HCT116 (cell line): ENCODE results near the gene BEX3. TPM values are rescaled to one million over a fixed set of nuclear protein-coding genes. Genes with fewer than 3 reads are reported as not detected.

Experiments used
- ATAC-seq: fragments of 200-7000 bp; cut with Tn5 transposase; 2 replicates; pipeline ENCODE4 v1.9.1; 2020; ENCODE audit warnings: mild to moderate bottlenecking, moderate library complexity
- BruUV-seq: library from RNA; stranded (reverse); fragments of 400-500 nt; replicated peaks from 2 replicates; lab custom pipeline; 2021; lab: Mats Ljungman, UMichigan
- CTCF ChIA-PET: fragments of 300-600 bp; sonication (Branson Sonifier 250); formaldehyde crosslinking; loops from one replicate; lab custom pipeline; 2021; ENCODE audit warnings: antibody characterized with exemption; lab: Charles Lee
- POLR2A ChIA-PET: fragments of 300-600, 350-600 bp; sonication (Branson Sonifier 250); formaldehyde crosslinking; loops from one replicate; lab custom pipeline; 2021; ENCODE audit warnings: antibody characterized with exemption; lab: Charles Lee
- RAD21 ChIA-PET, 2 experiments: fragments of 300-600 bp; sonication (Branson Sonifier 250); formaldehyde crosslinking; loops; one replicate each; lab custom pipeline; 2023; ENCODE audit warnings: low total read pairs in 2 of 2; ENCODE audit not compliant: uncharacterized antibody in 2 of 2, unreplicated experiment in 2 of 2, low non-redundant PET in 1 of 2; lab: Charles Lee
- DNase-seq: peaks from one replicate; pipeline ENCODE4 v3.0.0-alpha.2; 2010; ENCODE audit warnings: low read depth, low spot score
- H2AFZ ChIP-seq: fragments of 200-600 bp; shearing (Covaris generic), sonication (generic); 2 replicates; pipeline ENCODE4 v1.6.1; 2017; ENCODE audit warnings: low read depth, mixed run types, mixed read lengths, antibody characterized with exemption, low read length; ENCODE audit not compliant: poor library complexity, severe bottlenecking
- H3K27ac ChIP-seq: 2 replicates; pipeline ENCODE4 v1.5.1; 2012; ENCODE audit warnings: low read depth, low read length
- H3K27me3 ChIP-seq: fragments of 200-600 bp; sonication (generic); 2 replicates; pipeline ENCODE4 v1.6.1; 2016; ENCODE audit warnings: mixed run types, low read length, mixed read lengths; ENCODE audit not compliant: insufficient read depth
- H3K36me3 ChIP-seq, 2 experiments: fragments of 200-500 bp in 1 of 2; fragments of 200-600 bp in 1 of 2; sonication (Bioruptor generic) in 1 of 2; sonication (generic) in 1 of 2; 2 replicates each; pipeline versions ENCODE4 v1.5.1 to v1.6.1; 2014 to 2016; ENCODE audit warnings: low read length in 2 of 2, inconsistent platforms in 1 of 2, mixed read lengths in 1 of 2, mixed run types in 1 of 2; ENCODE audit not compliant: insufficient read depth in 2 of 2, control insufficient read depth in 1 of 2
- H3K4me1 ChIP-seq, 2 experiments: fragments of 200-600 bp in 1 of 2; sonication (generic) in 1 of 2; 2 replicates each; pipeline versions ENCODE4 v1.5.1 to v1.6.1; 2012 to 2017; ENCODE audit warnings: low read length in 2 of 2, inconsistent platforms in 1 of 2, mild to moderate bottlenecking in 1 of 2, mixed read lengths in 1 of 2, mixed run types in 1 of 2, moderate library complexity in 1 of 2; ENCODE audit not compliant: insufficient read depth in 2 of 2, control insufficient read depth in 1 of 2
- H3K4me2 ChIP-seq: fragments of 200-600 bp; sonication (generic); 2 replicates; pipeline ENCODE4 v1.6.1; 2017; ENCODE audit warnings: mixed run types, low read length, mixed read lengths
- H3K4me3 ChIP-seq, 2 experiments: fragments of 200-600 bp in 1 of 2; sonication (generic) in 1 of 2; replicated peaks in 1 of 2; 2 replicates each; pipeline ENCODE4 v1.5.1; 2011 to 2016; ENCODE audit warnings: low read length in 2 of 2, control low read depth in 1 of 2, low read depth in 1 of 2, mild to moderate bottlenecking in 1 of 2, mixed read lengths in 1 of 2, mixed run types in 1 of 2
- H3K79me2 ChIP-seq: fragments of 200-600 bp; sonication (generic); 2 replicates; pipeline ENCODE4 v1.6.1; 2017; ENCODE audit warnings: mild to moderate bottlenecking, mixed run types, low read length, moderate library complexity, mixed read lengths; ENCODE audit not compliant: insufficient read depth
- H3K9ac ChIP-seq: fragments of 200-600 bp; sonication (generic); 2 replicates; pipeline ENCODE4 v1.6.1; 2016; ENCODE audit warnings: low read length, mixed read lengths
- H3K9me2 ChIP-seq: fragments of 200-600 bp; sonication (generic), shearing (Covaris generic); 2 replicates; pipeline ENCODE4 v1.6.1; 2017; ENCODE audit warnings: mixed run types, mild to moderate bottlenecking, moderate library complexity; ENCODE audit not compliant: insufficient read depth
- H3K9me3 ChIP-seq, 2 experiments: fragments of 200-500 bp in 1 of 2; fragments of 200-600 bp in 1 of 2; sonication (Bioruptor generic) in 1 of 2; sonication (generic) in 1 of 2; 2 replicates each; pipeline ENCODE4 v1.6.1; 2014 to 2017; ENCODE audit warnings: low read length in 2 of 2, mixed read lengths in 2 of 2, inconsistent platforms in 1 of 2, low read depth in 1 of 2, mild to moderate bottlenecking in 1 of 2, mixed run types in 1 of 2, moderate library complexity in 1 of 2; ENCODE audit not compliant: control insufficient read depth in 1 of 2, insufficient read depth in 1 of 2
- H4K20me1 ChIP-seq: fragments of 200-600 bp; sonication (generic), shearing (Covaris generic); 2 replicates; pipeline ENCODE4 v1.6.1; 2017; ENCODE audit warnings: mixed run types, mild to moderate bottlenecking, moderate library complexity; ENCODE audit not compliant: insufficient read depth
- CBX3 ChIP-seq: IDR thresholded peaks from 2 replicates; pipeline ENCODE4 v1.6.1; 2012; ENCODE audit warnings: low read depth
- CEBPB ChIP-seq: IDR thresholded peaks from 2 replicates; pipeline ENCODE4 v1.6.1; 2012; ENCODE audit warnings: low read depth
- EGR1 ChIP-seq: IDR thresholded peaks from 2 replicates; pipeline ENCODE4 v1.6.1; 2012; ENCODE audit warnings: low read depth
- FOSL1 ChIP-seq: IDR thresholded peaks from 2 replicates; pipeline ENCODE4 v1.6.1; 2012; ENCODE audit warnings: low read depth
- RAD21 ChIP-seq: IDR thresholded peaks from 2 replicates; pipeline ENCODE4 v1.6.1; 2012; ENCODE audit warnings: low read depth, mild to moderate bottlenecking
- SIN3A ChIP-seq: IDR thresholded peaks from 2 replicates; pipeline ENCODE4 v1.6.1; 2012; ENCODE audit warnings: low read depth
- intact Hi-C: fragments of 100-400 bp; cut with micrococcal nuclease; formaldehyde crosslinking; loops from 2 replicates; pipeline ENCODE4 v1.10.0; 2022
- total RNA-seq: library from RNA; stranded (reverse); gene quantifications from one replicate; pipeline ENCODE4 v1.2.1, GENCODE V29; 2021; ENCODE audit not compliant: unreplicated experiment
- TF ChIP-seq, protein P1 (sequence below): IDR thresholded peaks from 2 replicates; pipeline ENCODE4 v1.6.1; 2011; ENCODE audit warnings: mild to moderate bottlenecking, low read length, moderate library complexity; ENCODE audit not compliant: insufficient replicate concordance; ENCODE audit errors: extremely low read depth

BEX3 gene
- total RNA-seq, 1 experiment from 2014 or later: 86.2 TPM

DNA sequence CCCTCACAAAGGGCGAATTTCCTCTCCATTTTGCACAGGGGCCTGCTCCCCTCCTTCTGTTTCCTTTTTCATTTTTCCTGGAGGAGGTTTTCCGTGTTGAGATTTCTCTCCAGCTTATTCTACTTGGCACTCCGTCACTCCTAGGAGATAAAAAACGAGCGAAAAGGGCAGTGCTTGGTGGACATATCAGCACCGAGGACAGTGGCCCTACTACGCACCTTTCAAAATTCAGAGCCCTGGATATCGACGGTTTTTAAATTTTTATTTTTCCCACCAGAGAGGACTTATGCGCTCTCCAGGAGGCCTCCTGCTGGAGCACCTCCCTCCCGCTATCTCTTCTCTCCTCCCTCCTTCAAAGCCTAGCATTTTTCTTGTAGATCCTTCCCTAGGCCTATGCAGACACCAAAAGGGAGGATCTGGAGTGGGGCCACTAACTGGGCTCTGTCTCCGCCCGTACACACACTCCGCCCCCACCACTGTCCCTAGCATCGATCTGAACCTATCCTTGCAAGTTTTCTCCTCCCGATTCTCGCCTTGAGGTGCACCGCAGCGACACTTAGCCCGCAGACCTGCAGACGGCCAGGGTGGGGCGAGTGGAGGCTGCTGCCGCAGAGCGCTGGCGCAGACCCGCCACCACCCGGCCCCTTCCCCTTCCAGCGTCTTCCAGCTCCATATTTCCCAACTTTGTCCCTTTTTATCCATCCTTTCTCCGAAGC lies 28.5 kb upstream of the BEX3 start:
- ChIA-PET CTCF (interaction anchor here (1.0 kb wide), 1 partner anchor 116 kb away, joined by 3 read pairs; no protein-coding TSS in a partner anchor), RAD21 (no interaction called here), POLR2A (no interaction called here)
- no TSS peak for BruUV-seq
- Histone ChIP-seq H3K9me3 (no peaks in the 10 kb centered on the region), H3K27me3 (no peaks in the 10 kb centered on the region), H3K79me2 (no peaks in the 10 kb centered on the region), H3K4me3 (no peak overlapping the region), H4K20me1 (no peaks in the 10 kb centered on the region), H2AFZ (no peak overlapping the region), H3K36me3 (no peaks in the 10 kb centered on the region), H3K4me1 (no peaks in the 10 kb centered on the region), H3K27ac (no peak overlapping the region), H3K9me2 (no peaks in the 10 kb centered on the region), H3K9ac (no peak overlapping the region), H3K4me2 (no peak overlapping the region)
- intact Hi-C loops: no loop called here
- TF ChIP-seq CBX3 (no peak), CEBPB (no peak), FOSL1 (no peak), EGR1 (no peak), RAD21 (no peak), SIN3A (no peak)
- TF ChIP-seq, protein P1, sequence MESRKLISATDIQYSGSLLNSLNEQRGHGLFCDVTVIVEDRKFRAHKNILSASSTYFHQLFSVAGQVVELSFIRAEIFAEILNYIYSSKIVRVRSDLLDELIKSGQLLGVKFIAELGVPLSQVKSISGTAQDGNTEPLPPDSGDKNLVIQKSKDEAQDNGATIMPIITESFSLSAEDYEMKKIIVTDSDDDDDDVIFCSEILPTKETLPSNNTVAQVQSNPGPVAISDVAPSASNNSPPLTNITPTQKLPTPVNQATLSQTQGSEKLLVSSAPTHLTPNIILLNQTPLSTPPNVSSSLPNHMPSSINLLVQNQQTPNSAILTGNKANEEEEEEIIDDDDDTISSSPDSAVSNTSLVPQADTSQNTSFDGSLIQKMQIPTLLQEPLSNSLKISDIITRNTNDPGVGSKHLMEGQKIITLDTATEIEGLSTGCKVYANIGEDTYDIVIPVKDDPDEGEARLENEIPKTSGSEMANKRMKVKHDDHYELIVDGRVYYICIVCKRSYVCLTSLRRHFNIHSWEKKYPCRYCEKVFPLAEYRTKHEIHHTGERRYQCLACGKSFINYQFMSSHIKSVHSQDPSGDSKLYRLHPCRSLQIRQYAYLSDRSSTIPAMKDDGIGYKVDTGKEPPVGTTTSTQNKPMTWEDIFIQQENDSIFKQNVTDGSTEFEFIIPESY: no peak
- ATAC-seq (no peak), DNase-seq (no peak)
